GM10248 (cell line): Measurements from ENCODE around the gene CDIP1.
A peak's percentile ranks its signal among the peaks of the same experiment; 100 is the strongest.

ENCODE experiments used
- CTCF ChIA-PET: fragments of 300-600 bp; sonication (Branson Sonifier 250); formaldehyde crosslinking; extraction: SDS; loops from one replicate; lab custom pipeline; 2021; ENCODE audit warnings: antibody characterized with exemption; lab: Yijun Ruan, JAX
- POLR2A ChIA-PET: fragments of 350-650 bp; sonication (Branson Sonifier 250); formaldehyde crosslinking; extraction: SDS; loops from one replicate; lab custom pipeline; 2020; ENCODE audit warnings: antibody characterized with exemption; lab: Yijun Ruan, JAX
- DNase-seq: peaks from one replicate; pipeline ENCODE4 v3.0.0; 2012; ENCODE audit errors: extremely low spot score
- CTCF ChIP-seq: IDR thresholded peaks from 2 replicates; pipeline ENCODE4 v1.5.1; 2012; ENCODE audit warnings: mild to moderate bottlenecking, low read depth; ENCODE audit errors: extremely low read depth, missing control alignments, control extremely low read depth

CDIP1 gene

DNA sequence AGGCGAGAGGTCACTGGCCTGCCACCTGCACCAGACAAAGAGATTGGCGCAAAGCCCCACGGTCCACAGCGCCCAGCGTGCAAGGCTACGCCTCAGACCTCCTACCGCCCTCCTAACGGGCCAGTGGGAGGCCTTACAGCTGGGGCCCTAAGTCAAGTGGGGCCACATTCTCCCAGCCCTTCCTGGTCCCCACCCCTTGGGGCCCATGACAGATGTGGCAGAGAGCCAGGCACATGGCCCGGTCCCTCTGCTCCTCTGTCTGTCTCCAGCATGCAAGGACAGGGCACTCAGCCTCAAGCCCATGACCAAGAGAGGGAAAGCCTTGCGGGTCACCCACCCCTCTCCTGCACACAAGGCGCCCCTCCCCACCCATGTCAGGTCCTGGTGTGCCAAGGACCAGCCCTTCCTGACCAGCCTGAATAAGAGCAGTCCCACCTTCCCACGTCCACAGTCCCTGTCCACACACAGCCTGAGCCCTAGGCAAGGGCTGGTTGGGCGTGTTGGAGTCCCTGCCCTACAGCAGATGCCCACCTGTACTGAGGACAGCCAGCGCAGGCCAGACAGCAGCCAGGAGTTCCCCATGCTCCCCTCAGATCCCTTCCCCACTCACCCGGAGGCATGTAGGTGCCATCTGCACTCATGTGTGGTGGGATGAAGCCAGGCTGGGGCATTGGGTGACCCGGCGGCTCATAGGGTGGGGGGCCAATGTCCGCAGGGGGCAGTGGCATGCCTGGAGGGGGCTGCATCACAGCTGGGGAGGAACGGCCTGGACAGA, 25.3 kb downstream of the CDIP1 start:
- ChIA-PET POLR2A (interaction anchor here (0.7 kb wide), 1 partner anchor 223 kb away, joined by 4 read pairs; no protein-coding TSS in a partner anchor), CTCF (interaction anchor here (0.8 to 5.5 kb wide), 3 partner anchors 8 to 19 kb away, joined by 3 to 53 read pairs (median 3); no protein-coding TSS in a partner anchor)
- no peak for DNase-seq
- TF ChIP-seq CTCF = no peak

- no peak for DNase-seq
Measured at GRCh38 chr16:4512473-4512872, 26.1 kb downstream of the CDIP1 start.

DNA sequence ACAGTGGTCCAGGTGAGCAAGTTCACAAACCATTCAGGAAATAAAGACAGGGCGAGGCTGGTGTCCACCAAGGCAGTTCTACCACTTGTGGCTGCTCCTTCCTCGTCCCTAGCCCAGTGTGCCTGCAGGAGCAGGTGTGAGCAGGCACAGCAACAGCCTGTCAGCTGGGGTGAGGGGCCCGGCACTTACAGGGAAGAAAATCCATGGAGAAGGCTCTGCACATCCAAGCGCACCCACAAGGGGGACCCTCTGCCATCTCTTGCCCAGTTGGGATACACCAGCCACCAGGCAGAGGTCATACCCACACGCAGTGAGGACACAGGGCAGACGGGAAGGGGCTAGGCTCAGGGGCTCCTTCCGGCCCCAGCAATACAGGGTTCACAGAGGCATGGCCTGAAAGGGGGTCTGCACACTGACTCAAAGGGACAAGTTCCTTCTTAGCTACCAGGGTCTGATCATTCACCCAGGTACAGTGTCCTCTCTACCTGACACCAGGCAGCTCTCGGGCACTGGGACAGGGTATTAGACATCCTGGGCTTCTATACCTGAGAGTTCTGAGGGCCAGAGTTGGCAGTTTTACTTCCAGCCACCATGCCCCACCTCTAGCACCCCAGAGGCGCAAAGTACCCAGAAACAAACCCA, 27.0 kb downstream of the CDIP1 start:
- ChIA-PET POLR2A (no interaction called here), CTCF (interaction anchor here (1.3 kb wide), 1 partner anchor 74 kb away, joined by 4 read pairs; no protein-coding TSS in a partner anchor)
- peak; percentile 4 for TF ChIP-seq CTCF
- no peak for DNase-seq

More at GRCh38 chr16:4512473-4512872, 26.1 kb downstream of the CDIP1 start:
- CTCF ChIA-PET = no interaction called here
- POLR2A ChIA-PET = no interaction called here
- TF ChIP-seq CTCF = no peak

- TF ChIP-seq CTCF = no peak
- DNase-seq = no peak
- CTCF ChIA-PET = interaction anchor here (1.3 to 6.9 kb wide), 4 partner anchors 8 to 75 kb away, joined by 4 to 138 read pairs (median 4); partner anchors contain the start of gene HMOX2
- POLR2A ChIA-PET = no interaction called here
Measured at GRCh38 chr16:4510747-4511426, 27.7 kb downstream of the CDIP1 start.

- CTCF ChIA-PET = interaction anchor here (1.3 to 6.9 kb wide), 4 partner anchors 9 to 76 kb away, joined by 4 to 138 read pairs (median 4); partner anchors contain the start of gene HMOX2
Measured at GRCh38 chr16:4510131-4510530, 28.4 kb downstream of the CDIP1 start.

More at GRCh38 chr16:4510131-4510530, 28.4 kb downstream of the CDIP1 start:
- no peak for TF ChIP-seq CTCF
- no peak for DNase-seq
- POLR2A ChIA-PET = no interaction called here
